ENCODE measurements around the gene MUS81.

DNA sequence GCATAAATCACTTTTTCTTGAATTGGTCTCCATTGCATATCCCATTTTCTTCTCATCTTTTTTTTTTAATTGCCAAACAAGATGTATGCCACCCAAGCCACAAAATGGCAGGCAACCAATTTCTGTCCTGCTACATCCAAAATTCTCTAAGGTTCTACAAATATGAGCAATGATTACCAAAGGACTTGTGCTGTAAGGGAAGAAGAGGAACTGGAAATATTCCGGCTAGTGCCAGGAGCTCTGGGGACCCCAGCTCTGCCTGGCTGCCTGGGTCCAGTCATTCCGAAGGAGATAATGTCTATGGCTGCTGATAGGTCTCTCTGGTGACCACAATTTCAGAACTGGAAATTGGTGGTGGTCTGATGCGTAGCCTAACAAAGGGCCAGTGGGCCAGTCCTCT is 43.5 kb upstream of the MUS81 start:
- TF ChIP-seq, protein P1, sequence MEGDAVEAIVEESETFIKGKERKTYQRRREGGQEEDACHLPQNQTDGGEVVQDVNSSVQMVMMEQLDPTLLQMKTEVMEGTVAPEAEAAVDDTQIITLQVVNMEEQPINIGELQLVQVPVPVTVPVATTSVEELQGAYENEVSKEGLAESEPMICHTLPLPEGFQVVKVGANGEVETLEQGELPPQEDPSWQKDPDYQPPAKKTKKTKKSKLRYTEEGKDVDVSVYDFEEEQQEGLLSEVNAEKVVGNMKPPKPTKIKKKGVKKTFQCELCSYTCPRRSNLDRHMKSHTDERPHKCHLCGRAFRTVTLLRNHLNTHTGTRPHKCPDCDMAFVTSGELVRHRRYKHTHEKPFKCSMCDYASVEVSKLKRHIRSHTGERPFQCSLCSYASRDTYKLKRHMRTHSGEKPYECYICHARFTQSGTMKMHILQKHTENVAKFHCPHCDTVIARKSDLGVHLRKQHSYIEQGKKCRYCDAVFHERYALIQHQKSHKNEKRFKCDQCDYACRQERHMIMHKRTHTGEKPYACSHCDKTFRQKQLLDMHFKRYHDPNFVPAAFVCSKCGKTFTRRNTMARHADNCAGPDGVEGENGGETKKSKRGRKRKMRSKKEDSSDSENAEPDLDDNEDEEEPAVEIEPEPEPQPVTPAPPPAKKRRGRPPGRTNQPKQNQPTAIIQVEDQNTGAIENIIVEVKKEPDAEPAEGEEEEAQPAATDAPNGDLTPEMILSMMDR (IDR thresholded peaks at IDR 0.05) = no peak
- no peak for TF ChIP-seq POLR2A (IDR thresholded peaks at IDR 0.05)

Data from ovary (tissue), 3 donors.